Stomach (tissue), 4 donors: ENCODE results near the gene GNPDA1.

Experiments
- CTCF ChIP-seq, 7 experiments: fragments of 450-650 bp in 4 of 7; fragments of 200-600 bp in 3 of 7; sonication (generic) in 3 of 7; IDR thresholded peaks; one replicate each; pipeline ENCODE4 v1.5.1; 2016 to 2019; ENCODE audit warnings: antibody characterized with exemption in 7 of 7, control low read depth in 2 of 7, mild to moderate bottlenecking in 1 of 7
- EP300 ChIP-seq: sonication (generic); formaldehyde crosslinking; IDR thresholded peaks from one replicate; pipeline ENCODE4 v1.6.1; 2017; ENCODE audit warnings: antibody characterized with exemption
- POLR2A ChIP-seq, 4 donors: fragments of 450-650 bp; IDR thresholded peaks; one replicate each; pipeline ENCODE4 v1.6.1; 2016; ENCODE audit warnings: antibody characterized with exemption in 4 of 4, control low read depth in 2 of 4, mild to moderate bottlenecking in 1 of 4, moderate library complexity in 1 of 4

GRCh38 chr5:142036918-142037317, 24.1 kb upstream of the GNPDA1 start:
- TF ChIP-seq POLR2A (IDR thresholded peaks at IDR 0.05) = no peak
- no peak for TF ChIP-seq CTCF (IDR thresholded peaks at IDR 0.05)
- no peak for TF ChIP-seq EP300
